WTC11 (cell line): Measurements from ENCODE around the gene NEU2. TPM values are rescaled to one million over a fixed set of nuclear protein-coding genes. Genes with fewer than 3 reads are reported as not detected.

Experiments
- ATAC-seq: fragments of 200-7000 bp; cut with Tn5 transposase; 2 replicates; pipeline ENCODE4 v1.10.0; 2021; ENCODE audit warnings: mild to moderate bottlenecking, moderate library complexity
- CTCF ChIA-PET: fragments of 300-600 bp; sonication (Branson Sonifier 250); formaldehyde crosslinking; loops from one replicate; lab custom pipeline; 2021; ENCODE audit warnings: antibody characterized with exemption; lab: Charles Lee
- POLR2A ChIA-PET: fragments of 350-600 bp; sonication (Branson Sonifier 250); formaldehyde crosslinking; loops from one replicate; lab custom pipeline; 2021; ENCODE audit warnings: antibody characterized with exemption; lab: Charles Lee
- DNase-seq: peaks from one replicate; pipeline ENCODE4 v3.0.0; 2021; ENCODE audit warnings: low spot score
- H3K27ac Mint-ChIP-seq: 2 replicates; pipeline ENCODE4 v1.8.0; 2021; ENCODE audit warnings: mixed read lengths
- H3K27me3 Mint-ChIP-seq: 2 replicates; pipeline ENCODE4 v1.8.0; 2021; ENCODE audit warnings: low read depth, mild to moderate bottlenecking, moderate library complexity, mixed read lengths
- H3K36me3 Mint-ChIP-seq: 2 replicates; pipeline ENCODE4 v1.8.0; 2021; ENCODE audit warnings: mixed read lengths
- H3K4me1 Mint-ChIP-seq: 2 replicates; pipeline ENCODE4 v1.8.0; 2022; ENCODE audit warnings: mixed read lengths
- H3K4me3 Mint-ChIP-seq: 2 replicates; pipeline ENCODE4 v1.8.0; 2021; ENCODE audit warnings: mild to moderate bottlenecking, moderate library complexity, mixed read lengths
- H3K9me3 Mint-ChIP-seq: 2 replicates; pipeline ENCODE4 v1.8.0; 2021; ENCODE audit warnings: mixed read lengths
- AFF4 ChIP-seq: sonication (generic); formaldehyde crosslinking; IDR thresholded peaks from 2 replicates; pipeline ENCODE4 v1.8.1; 2023; ENCODE audit warnings: mild to moderate bottlenecking, missing genetic modification reagents, borderline replicate concordance
- CDX4 ChIP-seq: fragments of 250-450 bp; sonication (Bioruptor Pico); IDR thresholded peaks from 2 replicates; pipeline ENCODE4 v1.9.0; 2021; ENCODE audit warnings: moderate library complexity, mild to moderate bottlenecking, inconsistent platforms, borderline replicate concordance
- FOXK1 ChIP-seq: sonication (generic); formaldehyde crosslinking; IDR thresholded peaks from 2 replicates; pipeline ENCODE4 v1.8.0; 2022; ENCODE audit warnings: mild to moderate bottlenecking, moderate library complexity, missing genetic modification reagents
- NFATC4 ChIP-seq: fragments of 250-450 bp; sonication (Bioruptor Pico); IDR thresholded peaks from 2 replicates; pipeline ENCODE4 v1.9.0; 2021; ENCODE audit warnings: mild to moderate bottlenecking
- NR2C2 ChIP-seq: sonication (generic); formaldehyde crosslinking; IDR thresholded peaks from 2 replicates; pipeline ENCODE4 v1.8.0; 2022; ENCODE audit warnings: mild to moderate bottlenecking, missing genetic modification reagents
- PRRX2 ChIP-seq: fragments of 250-450 bp; sonication (Bioruptor Pico); IDR thresholded peaks from 2 replicates; pipeline ENCODE4 v1.8.0; 2021; ENCODE audit warnings: mild to moderate bottlenecking
- SMAD4 ChIP-seq: sonication (generic); formaldehyde crosslinking; IDR thresholded peaks from 2 replicates; pipeline ENCODE4 v1.8.0; 2022; ENCODE audit warnings: mild to moderate bottlenecking, missing genetic modification reagents
- ZNF138 ChIP-seq: sonication (generic); formaldehyde crosslinking; conservative IDR thresholded peaks from 2 replicates; pipeline ENCODE4 v1.8.1; 2022; ENCODE audit warnings: mild to moderate bottlenecking, moderate library complexity, missing genetic modification reagents
- ZNF219 ChIP-seq: sonication (generic); formaldehyde crosslinking; IDR thresholded peaks from 2 replicates; pipeline ENCODE4 v1.8.0; 2023; ENCODE audit warnings: missing genetic modification reagents, mild to moderate bottlenecking, borderline replicate concordance
- ZNF416 ChIP-seq: fragments of 250-450 bp; sonication (Bioruptor Pico); IDR thresholded peaks from 2 replicates; pipeline ENCODE4 v1.9.0; 2021; ENCODE audit warnings: mild to moderate bottlenecking, inconsistent platforms
- total RNA-seq: library from RNA; stranded (reverse); gene quantifications from 3 replicates; pipeline ENCODE4 v1.2.3, GENCODE V29; 2021
- TF ChIP-seq, protein P1 (sequence below): sonication (generic); formaldehyde crosslinking; IDR thresholded peaks from 2 replicates; pipeline ENCODE4 v1.8.1; 2023; ENCODE audit warnings: mild to moderate bottlenecking, missing genetic modification reagents
- TF ChIP-seq, protein P2 (sequence below): sonication (generic); formaldehyde crosslinking; conservative IDR thresholded peaks from 2 replicates; pipeline ENCODE4 v1.8.1; 2022; ENCODE audit warnings: mild to moderate bottlenecking, missing genetic modification reagents
- TF ChIP-seq, protein P3 (sequence below): sonication (generic); formaldehyde crosslinking; IDR thresholded peaks from 2 replicates; pipeline ENCODE4 v1.8.1; 2023; ENCODE audit warnings: mild to moderate bottlenecking, missing genetic modification reagents, moderate library complexity
- TF ChIP-seq, protein P4 (sequence below): sonication (generic); formaldehyde crosslinking; IDR thresholded peaks from 2 replicates; pipeline ENCODE4 v1.8.0; 2022; ENCODE audit warnings: mild to moderate bottlenecking, missing genetic modification reagents
- TF ChIP-seq, protein P5 (sequence below): sonication (generic); formaldehyde crosslinking; IDR thresholded peaks from 2 replicates; pipeline ENCODE4 v1.8.1; 2023; ENCODE audit warnings: mild to moderate bottlenecking, missing genetic modification reagents, moderate library complexity
- TF ChIP-seq, protein P6 (sequence below): sonication (generic); formaldehyde crosslinking; IDR thresholded peaks from 2 replicates; pipeline ENCODE4 v1.8.0; 2022; ENCODE audit warnings: missing genetic modification reagents
- TF ChIP-seq, protein P7 (sequence below): fragments of 200-600 bp; IDR thresholded peaks from 2 replicates; pipeline ENCODE4 v1.8.0; 2022; ENCODE audit warnings: antibody characterized with exemption
- TF ChIP-seq, protein P8 (sequence below): sonication (generic); formaldehyde crosslinking; IDR thresholded peaks from 2 replicates; pipeline ENCODE4 v1.8.0; 2022; ENCODE audit warnings: mild to moderate bottlenecking, missing genetic modification reagents

NEU2 gene
- total RNA-seq, 1 experiment from 2014 or later: not detected

GRCh38 chr2:232984451-232985207 lies 47.8 kb upstream of the NEU2 start:
- H3K4me3 Mint-ChIP-seq: no peak overlapping the region
- ATAC-seq: no peak
- H3K9me3 Mint-ChIP-seq: peaks cover 9% of the 10 kb centered on the region
- H3K27me3 Mint-ChIP-seq: no peaks in the 10 kb centered on the region
- no peak for TF ChIP-seq NR2C2 (CRISPR knock-in tag)
- TF ChIP-seq CDX4 (CRISPR knock-in tag): no peak
- TF ChIP-seq, protein P1, sequence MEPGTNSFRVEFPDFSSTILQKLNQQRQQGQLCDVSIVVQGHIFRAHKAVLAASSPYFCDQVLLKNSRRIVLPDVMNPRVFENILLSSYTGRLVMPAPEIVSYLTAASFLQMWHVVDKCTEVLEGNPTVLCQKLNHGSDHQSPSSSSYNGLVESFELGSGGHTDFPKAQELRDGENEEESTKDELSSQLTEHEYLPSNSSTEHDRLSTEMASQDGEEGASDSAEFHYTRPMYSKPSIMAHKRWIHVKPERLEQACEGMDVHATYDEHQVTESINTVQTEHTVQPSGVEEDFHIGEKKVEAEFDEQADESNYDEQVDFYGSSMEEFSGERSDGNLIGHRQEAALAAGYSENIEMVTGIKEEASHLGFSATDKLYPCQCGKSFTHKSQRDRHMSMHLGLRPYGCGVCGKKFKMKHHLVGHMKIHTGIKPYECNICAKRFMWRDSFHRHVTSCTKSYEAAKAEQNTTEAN (CRISPR knock-in tag): no peak
- H3K36me3 Mint-ChIP-seq: peaks cover 4% of the 10 kb centered on the region
- peaks cover 34% of the 10 kb centered on the region for H3K4me1 Mint-ChIP-seq
- no peak overlapping the region for H3K27ac Mint-ChIP-seq
- CTCF ChIA-PET: interaction anchor here (1.2 to 3.9 kb wide), 3 partner anchors 44 to 114 kb away, joined by 3 to 23 read pairs (median 5); no protein-coding TSS in a partner anchor
- POLR2A ChIA-PET: no interaction called here
- DNase-seq: no peak

DNA sequence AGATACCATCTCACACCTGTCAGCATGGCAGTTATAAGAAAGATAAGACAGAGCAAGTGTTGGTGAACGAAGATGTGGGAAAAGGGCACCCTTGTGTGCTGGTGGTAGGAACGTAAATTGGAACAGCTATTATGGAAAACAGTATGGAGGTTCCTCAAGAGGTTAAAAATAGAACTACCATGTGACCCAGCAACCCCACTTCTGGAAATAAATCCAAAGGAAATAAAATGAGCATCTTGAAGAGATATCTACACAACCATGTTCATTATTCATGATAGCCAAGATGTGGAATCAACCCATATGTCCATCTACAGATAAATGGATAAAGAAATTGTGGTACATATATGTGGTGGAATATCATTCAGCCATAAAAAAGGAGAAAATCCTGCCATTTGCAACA lies 46.3 kb upstream of the NEU2 start:
- Mint-ChIP-seq H3K36me3 (peaks cover 4% of the 10 kb centered on the region), H3K27ac (no peak overlapping the region), H3K9me3 (peaks cover 9% of the 10 kb centered on the region), H3K4me3 (no peak overlapping the region), H3K27me3 (no peaks in the 10 kb centered on the region), H3K4me1 (peaks cover 24% of the 10 kb centered on the region)
- ATAC-seq (no peak), DNase-seq (no peak)
- ChIA-PET POLR2A (no interaction called here), CTCF (interaction anchor here (1.6 kb wide), 1 partner anchor 61 kb away, joined by 5 read pairs; no protein-coding TSS in a partner anchor)
- TF ChIP-seq, protein P2, sequence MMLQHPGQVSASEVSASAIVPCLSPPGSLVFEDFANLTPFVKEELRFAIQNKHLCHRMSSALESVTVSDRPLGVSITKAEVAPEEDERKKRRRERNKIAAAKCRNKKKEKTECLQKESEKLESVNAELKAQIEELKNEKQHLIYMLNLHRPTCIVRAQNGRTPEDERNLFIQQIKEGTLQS (CRISPR knock-in tag): no peak
- TF ChIP-seq, protein P3, sequence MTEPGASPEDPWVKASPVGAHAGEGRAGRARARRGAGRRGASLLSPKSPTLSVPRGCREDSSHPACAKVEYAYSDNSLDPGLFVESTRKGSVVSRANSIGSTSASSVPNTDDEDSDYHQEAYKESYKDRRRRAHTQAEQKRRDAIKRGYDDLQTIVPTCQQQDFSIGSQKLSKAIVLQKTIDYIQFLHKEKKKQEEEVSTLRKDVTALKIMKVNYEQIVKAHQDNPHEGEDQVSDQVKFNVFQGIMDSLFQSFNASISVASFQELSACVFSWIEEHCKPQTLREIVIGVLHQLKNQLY (CRISPR knock-in tag): no peak
- no peak for TF ChIP-seq NFATC4 (CRISPR knock-in tag)
- TF ChIP-seq FOXK1 (CRISPR knock-in tag): no peak
- no peak for TF ChIP-seq ZNF416
- TF ChIP-seq, protein P4, sequence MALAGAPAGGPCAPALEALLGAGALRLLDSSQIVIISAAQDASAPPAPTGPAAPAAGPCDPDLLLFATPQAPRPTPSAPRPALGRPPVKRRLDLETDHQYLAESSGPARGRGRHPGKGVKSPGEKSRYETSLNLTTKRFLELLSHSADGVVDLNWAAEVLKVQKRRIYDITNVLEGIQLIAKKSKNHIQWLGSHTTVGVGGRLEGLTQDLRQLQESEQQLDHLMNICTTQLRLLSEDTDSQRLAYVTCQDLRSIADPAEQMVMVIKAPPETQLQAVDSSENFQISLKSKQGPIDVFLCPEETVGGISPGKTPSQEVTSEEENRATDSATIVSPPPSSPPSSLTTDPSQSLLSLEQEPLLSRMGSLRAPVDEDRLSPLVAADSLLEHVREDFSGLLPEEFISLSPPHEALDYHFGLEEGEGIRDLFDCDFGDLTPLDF (CRISPR knock-in tag): no peak
- TF ChIP-seq, protein P5, sequence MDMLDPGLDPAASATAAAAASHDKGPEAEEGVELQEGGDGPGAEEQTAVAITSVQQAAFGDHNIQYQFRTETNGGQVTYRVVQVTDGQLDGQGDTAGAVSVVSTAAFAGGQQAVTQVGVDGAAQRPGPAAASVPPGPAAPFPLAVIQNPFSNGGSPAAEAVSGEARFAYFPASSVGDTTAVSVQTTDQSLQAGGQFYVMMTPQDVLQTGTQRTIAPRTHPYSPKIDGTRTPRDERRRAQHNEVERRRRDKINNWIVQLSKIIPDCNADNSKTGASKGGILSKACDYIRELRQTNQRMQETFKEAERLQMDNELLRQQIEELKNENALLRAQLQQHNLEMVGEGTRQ (CRISPR knock-in tag): no peak
- TF ChIP-seq, protein P6, sequence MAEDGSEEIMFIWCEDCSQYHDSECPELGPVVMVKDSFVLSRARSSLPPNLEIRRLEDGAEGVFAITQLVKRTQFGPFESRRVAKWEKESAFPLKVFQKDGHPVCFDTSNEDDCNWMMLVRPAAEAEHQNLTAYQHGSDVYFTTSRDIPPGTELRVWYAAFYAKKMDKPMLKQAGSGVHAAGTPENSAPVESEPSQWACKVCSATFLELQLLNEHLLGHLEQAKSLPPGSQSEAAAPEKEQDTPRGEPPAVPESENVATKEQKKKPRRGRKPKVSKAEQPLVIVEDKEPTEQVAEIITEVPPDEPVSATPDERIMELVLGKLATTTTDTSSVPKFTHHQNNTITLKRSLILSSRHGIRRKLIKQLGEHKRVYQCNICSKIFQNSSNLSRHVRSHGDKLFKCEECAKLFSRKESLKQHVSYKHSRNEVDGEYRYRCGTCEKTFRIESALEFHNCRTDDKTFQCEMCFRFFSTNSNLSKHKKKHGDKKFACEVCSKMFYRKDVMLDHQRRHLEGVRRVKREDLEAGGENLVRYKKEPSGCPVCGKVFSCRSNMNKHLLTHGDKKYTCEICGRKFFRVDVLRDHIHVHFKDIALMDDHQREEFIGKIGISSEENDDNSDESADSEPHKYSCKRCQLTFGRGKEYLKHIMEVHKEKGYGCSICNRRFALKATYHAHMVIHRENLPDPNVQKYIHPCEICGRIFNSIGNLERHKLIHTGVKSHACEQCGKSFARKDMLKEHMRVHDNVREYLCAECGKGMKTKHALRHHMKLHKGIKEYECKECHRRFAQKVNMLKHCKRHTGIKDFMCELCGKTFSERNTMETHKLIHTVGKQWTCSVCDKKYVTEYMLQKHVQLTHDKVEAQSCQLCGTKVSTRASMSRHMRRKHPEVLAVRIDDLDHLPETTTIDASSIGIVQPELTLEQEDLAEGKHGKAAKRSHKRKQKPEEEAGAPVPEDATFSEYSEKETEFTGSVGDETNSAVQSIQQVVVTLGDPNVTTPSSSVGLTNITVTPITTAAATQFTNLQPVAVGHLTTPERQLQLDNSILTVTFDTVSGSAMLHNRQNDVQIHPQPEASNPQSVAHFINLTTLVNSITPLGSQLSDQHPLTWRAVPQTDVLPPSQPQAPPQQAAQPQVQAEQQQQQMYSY (CRISPR knock-in tag): no peak
- TF ChIP-seq SMAD4 (CRISPR knock-in tag): no peak
- TF ChIP-seq ZNF138 (CRISPR knock-in tag): no peak
- no peak for TF ChIP-seq AFF4 (CRISPR knock-in tag)
- TF ChIP-seq, protein P7, sequence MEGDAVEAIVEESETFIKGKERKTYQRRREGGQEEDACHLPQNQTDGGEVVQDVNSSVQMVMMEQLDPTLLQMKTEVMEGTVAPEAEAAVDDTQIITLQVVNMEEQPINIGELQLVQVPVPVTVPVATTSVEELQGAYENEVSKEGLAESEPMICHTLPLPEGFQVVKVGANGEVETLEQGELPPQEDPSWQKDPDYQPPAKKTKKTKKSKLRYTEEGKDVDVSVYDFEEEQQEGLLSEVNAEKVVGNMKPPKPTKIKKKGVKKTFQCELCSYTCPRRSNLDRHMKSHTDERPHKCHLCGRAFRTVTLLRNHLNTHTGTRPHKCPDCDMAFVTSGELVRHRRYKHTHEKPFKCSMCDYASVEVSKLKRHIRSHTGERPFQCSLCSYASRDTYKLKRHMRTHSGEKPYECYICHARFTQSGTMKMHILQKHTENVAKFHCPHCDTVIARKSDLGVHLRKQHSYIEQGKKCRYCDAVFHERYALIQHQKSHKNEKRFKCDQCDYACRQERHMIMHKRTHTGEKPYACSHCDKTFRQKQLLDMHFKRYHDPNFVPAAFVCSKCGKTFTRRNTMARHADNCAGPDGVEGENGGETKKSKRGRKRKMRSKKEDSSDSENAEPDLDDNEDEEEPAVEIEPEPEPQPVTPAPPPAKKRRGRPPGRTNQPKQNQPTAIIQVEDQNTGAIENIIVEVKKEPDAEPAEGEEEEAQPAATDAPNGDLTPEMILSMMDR: no peak
- TF ChIP-seq, protein P8, sequence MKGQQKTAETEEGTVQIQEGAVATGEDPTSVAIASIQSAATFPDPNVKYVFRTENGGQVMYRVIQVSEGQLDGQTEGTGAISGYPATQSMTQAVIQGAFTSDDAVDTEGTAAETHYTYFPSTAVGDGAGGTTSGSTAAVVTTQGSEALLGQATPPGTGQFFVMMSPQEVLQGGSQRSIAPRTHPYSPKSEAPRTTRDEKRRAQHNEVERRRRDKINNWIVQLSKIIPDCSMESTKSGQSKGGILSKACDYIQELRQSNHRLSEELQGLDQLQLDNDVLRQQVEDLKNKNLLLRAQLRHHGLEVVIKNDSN: no peak
- TF ChIP-seq PRRX2 (CRISPR knock-in tag): no peak
- no peak for TF ChIP-seq ZNF219 (CRISPR knock-in tag)
